Stimulated activated CD4-positive, alpha-beta T cell treated with anti-CD3 and anti-CD28 coated beads, Interleukin-1b, Interleukin-23, amount 100 ng/mL, for 24 hours (primary cell): ENCODE data around the gene ZFR2.
"Not testable (repeated sequence)": the region's sequence is repeated elsewhere in the genome, so short reads cannot be mapped to it uniquely, and the experiment has no call there.

Source experiments
- DNase-seq, 4 experiments: peaks; one replicate each; pipeline ENCODE4 v3.0.0-alpha.2; 2020; ENCODE audit warnings: low read depth in 4 of 4, low spot score in 1 of 4

ZFR2 gene

DNA sequence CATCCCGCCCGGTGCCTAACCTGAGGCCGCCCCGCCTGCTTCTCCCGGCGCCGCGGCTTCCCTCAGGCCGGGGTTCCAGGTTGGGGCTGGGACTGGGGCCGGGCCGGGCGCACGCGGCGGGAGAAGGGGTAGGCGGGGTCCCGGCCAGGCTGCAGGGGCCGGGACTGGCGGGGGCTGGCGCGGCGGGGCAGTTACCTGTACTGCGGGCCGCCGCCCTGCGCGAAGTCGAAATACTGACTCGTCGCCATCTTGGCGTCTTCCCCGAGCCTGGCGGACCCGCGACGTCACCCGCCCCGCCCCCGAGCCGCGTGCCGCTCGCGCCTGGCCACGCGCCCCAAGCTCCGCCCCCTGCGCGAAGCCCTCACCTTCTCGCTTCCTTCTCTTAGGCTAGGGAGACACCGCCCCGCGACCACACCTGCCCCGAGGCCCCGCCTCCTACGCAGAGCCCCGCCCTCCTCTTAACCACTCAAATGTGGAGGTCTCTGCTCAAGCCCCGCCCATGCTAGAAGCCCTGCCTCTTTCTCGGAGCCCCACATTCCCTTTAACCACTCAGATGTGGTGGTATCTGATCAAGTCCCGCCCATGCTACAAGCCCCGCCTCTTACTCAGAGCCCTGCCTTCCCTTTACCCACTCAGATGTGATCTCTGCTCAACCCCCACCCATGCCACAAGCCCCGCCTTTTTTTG lies at the start of gene ZFR2:
Gene ZFR2 (minus strand): TSS at position 269 of the 687 bp plus-strand sequence. CDS start 21 bp downstream, at position 248.
- DNase-seq, result peak in 1 of 4 experiments; percentile 7

DNA sequence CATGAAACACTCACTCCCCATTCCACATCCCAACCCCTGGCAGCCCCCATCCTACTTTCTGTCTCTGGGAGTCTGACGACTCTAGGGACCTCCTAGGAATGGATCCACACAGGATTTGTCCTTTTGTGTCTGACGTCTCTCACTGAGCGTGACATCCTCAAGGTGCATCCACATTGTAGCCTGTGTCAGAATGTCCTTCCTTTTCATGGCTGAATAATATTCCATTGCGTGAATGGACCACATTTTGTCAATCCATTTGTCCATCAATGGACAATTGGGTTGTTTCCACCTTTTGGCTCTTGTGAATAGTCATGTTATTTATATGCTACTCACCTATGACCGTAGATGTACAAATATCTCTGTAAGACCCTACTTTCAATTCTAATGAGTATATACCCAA lies 47.2 kb upstream of the ZFR2 start:
- DNase-seq, result no peak

DNA sequence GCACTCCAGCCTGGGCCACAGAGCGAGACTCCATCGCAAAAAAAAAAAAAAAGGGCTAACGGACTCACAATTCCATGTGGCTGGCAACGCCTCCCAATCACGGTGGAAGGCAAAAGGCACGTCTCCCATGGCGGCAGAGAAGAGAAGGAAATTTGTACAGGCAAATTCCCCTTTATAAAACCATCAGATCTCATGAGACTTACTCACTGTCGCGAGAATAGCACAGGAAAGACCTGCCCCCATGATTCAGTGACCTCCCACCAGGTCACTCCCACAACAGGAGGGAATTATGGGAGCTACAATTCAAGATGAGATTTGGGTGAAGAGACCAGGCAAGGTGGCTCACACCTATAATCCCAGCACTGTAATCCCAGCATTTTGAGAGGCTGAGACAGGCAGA lies 45.4 kb upstream of the ZFR2 start:
- DNase-seq, result no peak

DNA sequence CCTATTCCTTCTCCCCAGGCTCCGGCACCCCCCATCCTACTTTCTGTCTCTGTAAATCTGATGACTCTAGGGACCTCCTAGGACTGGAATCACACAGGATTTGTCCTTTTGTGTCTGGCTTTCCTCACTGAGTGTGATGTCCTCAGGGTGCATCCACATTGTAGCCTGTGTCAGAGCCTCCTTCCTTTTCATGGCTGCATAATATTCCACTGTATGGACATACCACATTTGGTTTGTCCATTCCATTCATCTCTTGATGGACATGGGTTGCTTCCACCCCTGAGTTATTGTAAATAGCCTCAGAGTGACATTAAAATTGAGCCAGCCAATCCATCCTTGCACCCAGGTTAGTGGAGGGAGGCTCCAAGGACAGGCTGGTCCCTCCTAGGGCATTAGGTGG lies 41.3 kb upstream of the ZFR2 start:
- DNase-seq, result no peak

DNA sequence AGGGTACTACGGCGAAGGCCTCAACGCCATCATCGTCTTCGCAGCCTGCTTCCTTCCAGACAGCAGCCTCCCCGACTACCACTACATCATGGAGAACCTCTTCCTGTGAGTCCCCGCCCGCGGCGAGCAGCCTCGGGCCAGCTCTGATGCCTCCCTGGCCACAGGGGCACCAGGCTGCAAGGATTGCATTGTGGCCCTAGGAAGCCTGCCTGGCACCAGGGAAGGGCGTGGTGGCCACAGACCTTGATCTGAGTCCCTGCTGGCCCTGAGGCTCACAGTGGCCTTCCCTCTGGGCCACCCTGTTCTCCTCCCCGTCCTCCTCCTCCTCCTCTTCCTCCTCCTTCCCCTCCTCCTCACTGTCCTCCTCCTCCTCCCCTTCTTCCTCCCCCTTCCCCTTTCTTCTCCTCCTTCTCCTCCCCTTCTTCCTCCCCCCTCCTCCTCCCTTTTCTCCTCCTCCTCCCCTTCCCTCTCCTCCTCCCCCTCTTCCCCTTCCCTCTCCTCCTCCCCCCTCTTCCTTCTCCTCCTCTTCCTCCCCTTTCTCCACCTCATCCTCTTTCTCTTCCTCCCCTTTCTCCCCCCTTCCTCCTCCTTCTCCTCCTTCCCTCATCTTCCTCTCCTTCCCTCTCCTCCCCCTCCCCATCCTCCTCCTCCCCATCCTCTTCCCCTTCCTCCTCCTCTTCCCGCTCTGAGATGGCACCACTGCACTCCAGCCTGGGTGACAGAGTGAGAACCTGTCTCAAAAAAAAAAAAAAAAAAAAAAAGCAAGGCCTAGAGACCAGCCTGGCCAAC lies 39.6 kb upstream of the ZFR2 start:
- DNase-seq, result no peak

DNA sequence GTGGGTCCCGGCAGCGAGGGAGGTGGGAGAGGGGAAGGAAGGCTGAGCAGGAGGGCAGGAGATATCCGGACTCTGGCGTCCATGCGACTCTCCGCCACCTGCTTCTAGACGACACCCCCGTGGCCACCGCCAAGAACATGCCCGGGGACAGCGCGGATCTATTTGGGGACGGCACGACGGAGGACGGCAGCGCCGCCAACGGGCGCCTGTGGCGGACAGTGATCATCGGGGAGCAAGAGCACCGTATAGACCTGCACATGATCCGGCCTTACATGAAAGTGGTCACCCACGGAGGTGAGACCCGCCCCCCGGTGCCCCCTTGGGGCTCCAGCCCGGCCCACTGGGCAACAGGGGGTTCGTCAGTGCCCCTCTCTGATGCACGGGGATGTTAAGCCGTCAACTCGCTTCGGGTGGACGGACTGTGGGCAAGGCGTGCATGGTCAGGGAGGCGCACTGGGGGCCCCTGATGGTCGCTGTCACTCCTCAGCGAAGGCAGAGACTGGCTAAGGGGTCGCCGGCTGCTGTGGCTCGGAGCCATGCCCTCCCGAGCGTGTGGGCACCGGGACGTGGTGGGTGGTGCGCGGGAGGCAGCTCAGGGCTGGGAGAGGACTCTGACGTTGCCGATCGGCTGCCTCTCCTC lies 38.9 kb upstream of the ZFR2 start:
- DNase-seq, result no peak

DNA sequence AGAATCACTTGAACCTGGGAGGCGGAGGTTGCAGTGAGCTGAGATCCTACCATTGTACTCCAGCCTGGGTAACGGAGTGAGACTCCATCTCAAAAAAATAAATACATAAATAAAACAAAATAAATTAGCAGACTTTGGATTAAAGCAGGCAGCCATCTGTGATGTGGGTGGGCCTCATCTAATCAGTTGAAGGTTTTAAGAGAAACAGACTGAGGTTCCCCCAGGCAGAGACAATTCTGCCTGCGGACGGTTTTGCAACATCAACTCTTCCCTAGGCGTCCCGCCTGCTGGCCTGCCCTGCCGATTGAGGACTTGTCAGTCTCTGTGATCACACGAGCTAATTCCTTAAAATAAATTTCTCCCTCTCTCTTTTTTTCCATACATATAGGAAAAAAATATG lies 35.4 kb upstream of the ZFR2 start:
- DNase-seq, result no peak

DNA sequence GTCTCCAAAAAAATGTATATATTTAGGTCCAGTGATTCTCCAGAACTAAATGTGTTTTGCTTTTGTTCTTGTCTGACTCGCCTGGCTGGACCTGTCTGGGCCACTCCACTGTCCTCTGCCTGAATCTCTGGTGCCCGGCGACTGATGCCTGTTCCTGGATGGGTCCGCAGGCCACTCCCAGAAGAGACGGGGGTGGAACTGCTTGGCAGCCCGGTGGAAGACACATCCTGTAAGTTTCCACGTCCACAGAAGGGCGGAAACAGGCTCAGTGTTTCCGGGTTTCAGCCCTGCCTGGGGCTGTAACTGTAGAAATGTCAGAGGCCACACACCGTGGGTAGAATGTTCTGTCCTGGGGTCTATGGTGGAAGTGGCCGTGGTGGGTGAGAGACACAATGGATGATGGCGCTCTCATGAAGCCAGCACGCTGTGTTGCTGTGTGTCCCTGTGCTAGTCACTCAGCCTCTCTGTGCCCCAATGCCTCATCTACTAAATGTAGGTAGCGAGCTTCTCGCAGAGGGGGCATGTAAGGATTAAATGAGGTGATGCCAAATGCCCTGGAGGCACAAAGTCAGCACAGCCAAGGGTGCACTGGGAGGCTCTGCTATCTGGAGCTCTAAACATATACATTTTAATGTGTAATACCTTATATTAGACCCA lies 33.6 kb upstream of the ZFR2 start:
- DNase-seq, result no peak

DNA sequence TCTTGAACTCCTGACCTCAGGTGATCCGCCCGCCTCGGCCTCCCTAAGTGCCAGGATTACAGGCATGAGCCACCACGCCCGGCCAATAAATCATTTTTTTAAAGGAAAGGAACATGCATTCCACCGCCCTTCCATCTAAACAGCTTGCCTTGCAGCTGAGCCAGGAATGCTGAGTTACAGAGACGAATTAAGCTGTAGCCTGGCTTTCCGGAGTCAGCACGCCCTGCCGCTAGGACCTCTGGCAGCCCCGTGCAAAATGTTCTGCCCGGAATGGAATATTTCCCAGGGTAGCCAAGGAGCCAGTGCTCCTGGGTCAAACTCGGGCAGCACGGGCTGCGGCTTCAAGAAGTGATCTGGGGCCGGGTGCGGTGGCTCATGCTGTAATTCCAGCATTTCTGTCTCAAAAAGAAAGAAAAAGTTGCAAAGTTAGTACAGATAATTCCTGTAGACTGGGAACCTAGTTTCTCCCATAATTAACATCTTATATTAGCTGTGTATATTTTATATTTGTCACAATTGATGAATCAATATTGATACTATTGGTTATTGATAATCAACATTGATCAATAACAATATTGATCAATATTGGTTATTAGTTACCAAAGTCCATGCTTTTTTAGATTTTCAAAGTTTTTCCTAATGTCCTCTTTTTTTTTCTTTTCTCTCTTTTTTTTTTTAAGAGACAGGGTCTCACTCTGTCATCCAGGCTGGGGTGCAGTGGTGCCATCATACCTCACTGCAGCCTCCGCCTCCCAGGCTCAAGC lies 30.9 kb upstream of the ZFR2 start:
- DNase-seq, result no peak

DNA sequence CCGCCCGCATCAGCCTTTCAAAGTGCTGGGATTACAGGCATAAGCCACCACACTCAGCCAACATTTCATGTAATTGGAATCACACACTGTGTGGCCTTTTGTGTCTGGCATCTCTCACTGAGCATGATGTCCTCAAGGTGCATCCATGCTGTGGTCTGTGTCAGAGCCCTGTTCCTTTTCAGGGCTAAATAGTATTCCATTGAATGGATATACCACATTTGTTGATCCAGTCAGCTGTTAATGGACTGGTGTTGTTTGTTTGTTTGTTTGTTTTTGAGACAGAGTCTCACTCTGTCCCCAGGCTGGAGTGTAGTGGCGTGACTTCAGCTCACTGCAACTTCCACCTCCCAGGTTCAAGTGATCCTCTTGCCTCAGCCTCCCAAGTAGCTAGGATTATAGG lies 29.6 kb upstream of the ZFR2 start:
- no peak for DNase-seq

DNA sequence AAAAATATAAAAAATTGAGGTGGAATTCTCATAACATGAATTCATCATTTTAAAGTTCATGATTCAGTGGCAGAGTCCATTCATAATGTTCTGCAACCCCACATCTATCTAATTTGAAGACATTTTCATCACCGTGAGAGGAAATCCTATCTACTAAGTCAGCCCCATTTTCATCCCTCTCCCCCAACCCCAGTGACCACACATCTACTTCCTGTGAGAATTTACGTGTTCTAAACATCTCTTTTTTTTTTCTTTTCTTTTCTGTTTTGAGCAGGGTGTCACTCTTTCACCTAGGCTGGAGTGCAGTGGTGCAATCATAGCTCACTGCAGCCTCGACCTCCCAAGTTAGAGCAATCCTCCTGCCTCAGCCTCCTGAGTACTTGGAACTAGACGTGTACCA lies 29.1 kb upstream of the ZFR2 start:
- DNase-seq, result no peak

DNA sequence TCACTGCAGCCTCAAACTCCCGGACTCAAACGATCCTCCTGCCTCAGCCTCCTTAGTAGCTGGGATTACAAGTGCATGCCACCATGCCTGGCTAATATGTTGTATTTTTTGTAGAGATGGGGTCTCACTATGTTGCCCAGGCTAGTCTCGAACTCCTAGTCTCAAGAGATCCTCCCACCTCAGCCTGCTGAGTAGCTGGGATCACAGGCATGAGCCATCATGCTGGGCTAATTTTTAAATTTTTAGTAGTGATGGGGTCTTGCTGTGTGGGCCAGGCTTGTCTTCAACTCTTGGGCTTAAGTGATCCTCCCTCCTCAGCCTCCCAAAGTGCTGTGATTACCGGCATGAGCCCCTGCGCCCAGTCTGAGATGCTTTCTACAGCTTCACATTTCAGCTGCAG lies 26.9 kb upstream of the ZFR2 start:
- DNase-seq, result no peak

DNA sequence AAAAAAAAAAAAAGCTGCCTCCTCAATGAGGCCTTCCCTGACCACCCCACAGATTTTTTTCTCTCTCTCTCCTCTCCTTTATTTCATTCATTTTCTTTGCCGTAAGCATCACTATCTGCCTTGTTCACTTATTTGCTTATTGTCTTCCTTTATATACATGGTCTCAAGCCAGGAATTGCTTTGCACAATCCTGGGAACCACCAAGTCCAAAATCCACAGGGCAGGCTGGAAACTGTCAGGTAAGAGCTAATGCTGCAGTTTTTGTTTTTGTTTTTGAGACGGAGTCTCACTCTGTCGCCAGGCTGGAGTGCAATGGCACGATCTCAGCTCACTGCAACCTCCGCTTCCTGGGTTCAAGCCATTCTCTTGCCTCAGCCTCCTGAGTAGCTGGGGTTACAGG lies 26.1 kb upstream of the ZFR2 start:
- not testable (repeated sequence) for DNase-seq

DNA sequence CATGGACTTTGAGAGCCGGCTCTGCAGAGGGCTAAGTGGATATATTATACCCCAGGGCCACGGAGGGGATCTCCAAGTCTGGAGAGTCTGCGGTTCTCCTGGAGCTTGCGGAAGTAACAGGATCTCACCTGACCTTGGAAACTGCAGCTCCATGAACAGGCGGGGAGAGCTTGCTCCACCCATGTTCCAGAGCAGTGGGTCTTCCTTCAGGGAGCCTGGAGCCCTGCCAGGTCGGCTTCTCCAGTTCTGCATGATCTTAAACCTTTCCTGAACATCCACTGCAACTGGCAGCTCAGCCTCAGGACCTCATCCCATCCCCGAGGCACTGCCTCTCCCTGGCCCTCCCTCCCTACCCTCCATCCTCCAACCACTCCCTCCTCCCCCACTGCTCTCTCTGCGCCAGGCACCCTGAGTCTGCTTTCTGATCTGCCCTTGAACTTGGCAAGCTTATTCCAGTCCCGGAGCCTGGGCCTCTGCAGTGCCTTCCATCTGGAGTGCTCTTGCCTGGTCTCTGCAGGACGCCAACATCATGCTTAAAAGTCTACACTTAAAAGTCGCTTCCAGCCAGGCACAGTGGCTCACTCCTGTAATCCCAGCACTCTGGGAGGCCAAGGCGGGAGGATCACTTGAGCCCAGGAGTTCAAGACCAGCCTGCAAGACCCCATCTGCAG lies 24.8 kb upstream of the ZFR2 start:
- DNase-seq, result no peak

DNA sequence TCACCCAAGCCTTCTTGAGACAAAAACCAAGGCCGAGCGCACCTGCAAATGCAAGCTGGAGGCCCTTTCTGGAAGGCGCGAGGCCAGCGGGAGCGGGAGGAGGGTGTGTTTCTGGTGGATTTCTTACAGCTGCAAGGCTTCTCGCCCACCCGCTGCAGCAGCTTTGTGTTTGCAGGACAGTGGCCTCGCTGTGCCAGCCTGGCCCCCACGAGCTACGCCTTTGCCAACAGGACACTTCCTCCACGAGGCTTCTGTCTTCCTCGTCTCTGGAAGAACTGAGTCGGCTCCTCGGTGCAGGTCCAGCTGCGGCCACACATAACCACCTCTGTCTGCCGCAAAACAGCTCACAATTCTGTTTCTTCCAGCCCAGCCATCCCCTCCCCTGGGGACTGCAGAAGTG lies 21.8 kb upstream of the ZFR2 start:
- no peak for DNase-seq

DNA sequence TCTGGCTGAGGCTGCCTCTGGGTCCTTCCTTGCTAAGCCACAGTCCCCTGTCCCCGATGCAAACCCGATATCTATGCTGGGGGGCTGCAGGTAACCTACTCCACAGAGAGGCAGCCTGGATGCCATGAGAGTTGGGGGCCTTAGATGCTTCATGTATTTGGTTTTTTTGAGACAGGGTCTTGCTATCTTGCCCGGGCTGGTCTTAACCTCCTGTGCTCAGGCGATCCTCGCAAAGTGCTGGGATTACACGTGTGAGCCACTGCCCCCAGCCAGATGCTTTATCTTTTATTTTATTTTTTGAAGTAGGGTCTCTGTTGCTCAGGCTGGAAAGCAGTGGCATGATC lies 13.2 kb upstream of the ZFR2 start:
- DNase-seq, result no peak

DNA sequence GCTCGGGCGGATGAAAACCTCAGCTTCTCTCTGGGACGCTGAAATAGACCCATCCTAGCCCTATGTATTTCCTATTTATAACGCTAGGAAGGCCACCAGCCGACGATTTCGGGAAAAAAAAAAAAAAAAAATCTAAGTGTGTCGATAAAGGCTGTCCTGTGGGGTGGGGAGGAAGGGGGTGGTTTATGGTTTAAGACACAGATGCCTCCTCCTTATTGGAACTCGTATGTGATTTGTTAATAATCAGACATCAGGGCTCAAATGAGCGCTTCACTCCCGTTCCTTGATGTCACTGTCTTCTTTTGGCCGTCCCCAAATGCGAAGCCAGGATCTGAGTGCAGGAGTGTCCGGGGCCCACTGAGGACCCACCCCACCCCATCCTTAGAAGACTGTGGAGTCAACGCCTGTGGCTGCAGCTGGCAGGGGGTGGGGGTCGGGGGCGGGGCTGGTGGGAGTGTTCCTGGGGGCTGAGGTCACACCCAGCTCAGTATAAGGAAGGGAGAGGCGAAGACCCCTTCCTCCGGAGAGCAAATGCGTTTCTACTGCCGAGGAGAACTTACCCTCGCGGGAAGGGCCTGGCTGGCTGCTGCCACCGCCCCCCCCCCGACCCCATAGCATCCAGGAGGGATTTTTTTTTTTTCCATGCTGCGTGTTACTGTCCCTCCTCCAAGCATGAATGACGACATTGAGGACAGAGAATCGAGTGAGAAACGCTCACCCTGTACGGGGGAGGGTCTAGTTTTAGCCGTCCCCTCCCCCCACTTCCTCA lies 12.6 kb upstream of the ZFR2 start:
- no peak for DNase-seq

DNA sequence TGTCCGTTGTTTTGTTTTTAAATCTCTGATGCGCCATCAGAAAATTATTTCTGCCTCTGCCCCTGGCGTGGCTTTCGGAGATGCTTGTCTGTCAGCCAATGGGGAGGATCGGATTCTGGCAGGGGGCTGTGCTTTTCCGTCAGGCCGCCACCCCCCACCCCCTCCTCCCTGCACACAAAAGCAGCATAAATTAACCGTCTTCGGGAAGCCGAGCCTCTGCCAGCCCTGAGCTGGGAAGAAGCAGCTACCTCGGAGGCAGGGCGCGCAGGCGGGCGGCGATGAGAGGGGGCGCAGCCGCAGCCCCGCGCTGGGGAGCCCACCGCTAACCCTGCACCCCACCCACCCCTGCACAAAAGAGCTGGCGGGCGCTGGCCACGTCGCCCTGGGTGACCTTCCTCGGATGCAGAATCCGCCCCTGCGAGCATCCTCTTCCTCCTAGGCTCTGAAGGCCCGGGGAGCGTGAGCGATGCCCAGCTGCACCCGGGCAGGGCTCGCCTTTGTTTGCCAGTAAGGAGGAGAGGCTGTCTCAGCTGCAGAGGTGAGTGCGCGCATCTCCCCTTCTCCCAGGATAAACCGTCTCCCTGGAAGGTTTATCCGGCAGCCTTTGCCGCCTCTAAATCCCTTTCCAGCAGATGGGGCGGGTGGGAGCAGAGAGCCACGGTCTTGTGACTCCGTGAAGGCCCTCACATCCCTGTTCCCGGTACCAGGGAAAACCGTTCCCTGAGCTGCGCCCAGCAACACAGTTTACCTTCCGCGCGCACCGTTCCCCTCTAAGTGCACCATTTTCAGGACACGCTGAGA lies 11.8 kb upstream of the ZFR2 start, which contains the start of gene ATCAY:
Gene ATCAY (plus strand): TSS at position 215 of the 801 bp plus-strand sequence. CDS start 5,083 bp downstream, outside the sequence.
- DNase-seq, result no peak

DNA sequence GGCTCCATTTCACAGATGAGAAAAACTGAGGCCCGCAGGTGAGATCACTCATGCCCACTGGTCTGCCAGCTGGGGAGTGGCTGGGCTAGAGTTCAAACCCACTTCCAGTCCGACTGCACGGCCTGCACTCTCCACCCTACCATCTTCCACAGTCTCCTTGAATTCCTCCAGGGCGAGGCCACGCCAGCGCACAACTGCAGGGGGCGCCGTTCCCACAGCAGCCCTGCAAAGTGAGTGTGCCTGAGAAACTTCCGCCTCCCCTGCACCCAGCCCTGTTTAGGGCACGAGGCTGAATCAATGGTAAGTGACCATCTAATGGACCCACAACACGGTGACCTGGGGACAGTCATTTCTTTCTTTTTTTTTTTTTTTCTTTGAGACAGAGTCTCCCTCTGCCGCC lies 10.8 kb upstream of the ZFR2 start:
- DNase-seq, result no peak
